GM19463 (cell line): Measurements from ENCODE around the gene TCEA2.

Source experiments
- ATAC-seq: cut with Tn5 transposase; IDR thresholded peaks from one replicate; pipeline ENCODE4 v1.9.1; 2021; ENCODE audit warnings: mild to moderate bottlenecking, moderate library complexity; ENCODE audit not compliant: unreplicated experiment

TCEA2 gene

DNA sequence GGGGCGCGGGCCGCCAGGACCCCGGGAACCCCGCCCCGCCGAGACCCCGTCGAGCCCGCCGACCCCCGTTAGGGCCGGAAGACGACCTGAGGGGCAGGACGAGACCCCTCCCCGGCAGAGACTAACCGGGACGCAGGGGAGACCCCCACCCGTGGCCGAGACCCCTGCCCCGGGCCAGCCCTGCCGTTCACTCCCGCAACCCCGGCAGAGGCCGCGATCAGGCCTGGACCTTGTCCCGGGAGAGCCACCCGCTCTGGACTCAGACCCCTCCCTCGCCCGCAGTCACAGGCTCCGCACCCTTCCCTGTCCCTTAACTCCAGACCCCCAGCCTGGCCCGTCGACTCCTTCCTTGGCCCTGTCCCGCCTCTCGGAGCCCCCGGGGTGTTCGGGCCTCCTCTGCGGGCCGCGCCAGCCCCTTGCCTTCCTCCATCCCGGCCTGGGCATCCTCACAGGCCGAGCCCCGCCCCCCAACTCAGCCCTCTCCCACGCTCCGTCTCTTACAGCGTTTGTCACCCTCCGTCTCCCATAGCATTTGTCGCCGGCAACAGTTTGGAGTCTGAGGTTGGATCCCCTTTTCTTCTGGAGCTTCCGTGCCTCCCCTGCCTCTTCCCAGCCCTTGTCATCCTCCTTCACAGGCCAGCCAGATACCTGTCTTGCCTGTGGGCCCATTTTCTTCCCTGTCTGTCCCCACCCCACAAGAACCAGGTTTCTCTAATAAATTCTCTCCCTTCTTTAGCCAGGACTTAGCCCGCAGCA, 569 bp downstream of the TCEA2 start:
- no peak for ATAC-seq

- ATAC-seq, result no peak
These were observed 1.2 kb downstream of the TCEA2 start for GRCh38 chr20:64064145-64064698.

GRCh38 chr20:64065062-64065973, 2.3 kb downstream of the TCEA2 start:
- no peak for ATAC-seq

DNA sequence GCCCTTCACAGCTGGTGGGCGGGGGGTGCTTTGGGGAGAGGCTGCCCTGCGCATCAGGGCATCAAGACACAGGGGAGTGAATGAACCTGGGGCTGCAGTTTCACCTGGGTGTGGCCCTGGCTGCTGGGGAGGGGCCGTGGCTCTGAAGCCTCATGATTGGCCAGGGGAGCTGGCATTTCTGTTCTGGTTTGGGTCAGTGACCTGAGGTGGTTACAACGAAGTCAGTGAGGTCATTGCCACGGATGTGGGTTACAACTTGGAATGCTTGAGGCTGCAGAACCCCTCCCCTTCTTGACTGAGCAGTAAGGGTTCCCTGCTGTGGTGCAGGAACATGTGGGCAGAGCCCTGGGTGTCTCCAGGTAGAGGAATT, 3.0 kb downstream of the TCEA2 start:
- ATAC-seq, result peak; percentile 47

DNA sequence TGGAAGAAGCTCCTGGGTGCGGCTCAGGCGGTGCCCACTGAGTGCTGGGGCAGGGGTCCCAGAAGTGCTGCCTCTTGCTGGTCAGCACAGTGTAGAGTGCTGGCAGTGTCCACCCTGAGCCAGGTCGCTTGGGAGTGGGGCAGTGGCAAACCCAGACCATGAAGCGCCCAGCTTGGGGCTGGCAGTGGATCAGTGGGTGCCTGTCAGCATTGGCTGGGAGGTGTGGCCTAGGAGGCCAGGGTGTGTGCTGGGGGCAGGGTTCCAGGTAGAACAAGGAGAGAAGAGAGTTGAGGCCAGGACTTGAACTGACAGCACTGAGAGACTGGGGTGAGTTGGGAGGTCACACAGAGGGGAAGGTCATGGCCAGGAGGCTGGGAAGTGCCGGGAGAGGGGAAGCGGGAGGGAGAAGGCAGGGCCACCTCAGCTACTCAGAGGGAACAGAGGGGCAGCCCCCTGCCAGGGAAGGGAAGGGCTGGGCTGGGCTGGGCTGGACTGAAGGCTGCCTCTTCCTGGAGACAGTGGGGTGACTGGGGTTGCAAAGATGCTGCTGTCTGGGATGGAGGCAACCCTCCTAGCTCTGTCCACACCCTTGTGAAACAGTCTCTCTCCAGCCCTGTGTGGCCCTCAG, 4.1 kb downstream of the TCEA2 start:
- no peak for ATAC-seq

GRCh38 chr20:64067733-64068307, 4.8 kb downstream of the TCEA2 start:
- no peak for ATAC-seq

DNA sequence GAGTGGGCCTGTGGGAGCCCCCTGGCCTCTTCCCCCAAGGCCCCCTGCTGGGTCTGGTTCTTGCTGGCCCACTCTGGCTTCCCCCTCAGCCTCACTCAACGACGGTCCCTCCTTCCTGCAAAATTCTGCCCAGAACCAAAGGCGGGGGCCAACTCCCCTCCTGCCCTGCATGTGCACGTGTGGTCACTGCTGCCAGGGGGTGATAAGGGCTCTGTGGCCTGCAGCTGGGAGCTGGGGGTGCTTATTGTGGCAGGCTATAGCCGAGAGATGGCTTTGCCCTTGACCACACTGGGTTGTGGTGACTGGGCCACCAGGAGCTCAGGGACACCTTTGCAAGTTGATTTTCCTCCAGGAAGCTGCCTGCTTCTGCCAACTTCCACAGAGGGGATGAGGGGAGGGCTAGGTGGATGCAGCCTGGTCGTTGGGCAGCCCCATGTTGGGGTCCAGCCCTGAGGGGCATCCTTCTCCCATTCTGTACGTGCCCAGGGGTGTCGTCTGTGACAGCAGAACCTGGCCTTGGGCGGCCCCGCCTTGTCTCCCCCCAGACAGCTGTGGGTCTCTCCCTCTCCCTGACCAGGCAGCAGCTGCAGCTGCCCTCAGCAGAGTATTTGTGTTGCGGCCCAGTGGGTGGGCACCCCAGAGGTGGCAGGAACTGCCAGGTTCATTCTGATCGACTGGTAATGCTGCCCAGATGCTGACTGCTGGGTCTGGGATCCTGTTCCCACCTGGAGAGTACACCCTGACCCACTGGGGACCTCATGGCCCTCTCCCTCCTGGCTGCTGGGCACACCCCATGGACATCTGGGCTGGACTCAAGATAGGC, 5.6 kb downstream of the TCEA2 start:
- ATAC-seq, result no peak

- no peak for ATAC-seq
These were observed 6.2 kb downstream of the TCEA2 start for GRCh38 chr20:64069209-64069613.

DNA sequence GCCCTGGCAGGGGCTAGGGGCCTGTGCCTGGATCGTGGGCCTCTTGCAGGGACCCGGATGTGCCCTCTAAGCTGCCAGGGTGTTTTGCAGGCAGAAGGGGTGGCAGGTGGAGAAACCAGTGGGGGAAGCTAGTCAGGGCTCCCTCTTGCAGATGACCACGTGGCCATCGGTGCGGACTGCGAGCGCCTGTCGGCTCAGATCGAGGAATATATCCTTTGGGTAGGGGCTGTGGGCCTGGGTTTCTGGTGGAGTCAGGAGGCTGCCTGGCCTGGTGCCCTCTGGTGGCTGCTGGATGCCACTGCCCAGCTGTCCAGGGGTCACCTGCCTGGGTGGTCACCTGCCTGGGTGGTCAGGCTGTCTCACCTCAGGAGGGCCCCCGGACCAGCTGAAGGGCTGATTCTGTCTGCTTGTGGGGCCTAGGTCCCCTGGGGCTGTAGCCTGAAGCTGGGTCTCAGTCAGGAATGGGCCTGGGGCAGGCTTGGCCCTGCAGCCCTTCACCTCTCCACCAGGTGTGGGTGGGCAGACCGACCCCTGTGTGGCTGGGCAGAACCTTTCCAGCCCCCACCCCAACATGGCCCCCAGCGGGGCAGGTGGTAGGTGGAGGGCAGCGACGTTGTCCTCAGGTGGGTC, 6.7 kb downstream of the TCEA2 start:
- no peak for ATAC-seq

GRCh38 chr20:64070244-64070993, 7.4 kb downstream of the TCEA2 start:
- no peak for ATAC-seq

GRCh38 chr20:64071341-64072332, 8.6 kb downstream of the TCEA2 start:
- ATAC-seq, result no peak

DNA sequence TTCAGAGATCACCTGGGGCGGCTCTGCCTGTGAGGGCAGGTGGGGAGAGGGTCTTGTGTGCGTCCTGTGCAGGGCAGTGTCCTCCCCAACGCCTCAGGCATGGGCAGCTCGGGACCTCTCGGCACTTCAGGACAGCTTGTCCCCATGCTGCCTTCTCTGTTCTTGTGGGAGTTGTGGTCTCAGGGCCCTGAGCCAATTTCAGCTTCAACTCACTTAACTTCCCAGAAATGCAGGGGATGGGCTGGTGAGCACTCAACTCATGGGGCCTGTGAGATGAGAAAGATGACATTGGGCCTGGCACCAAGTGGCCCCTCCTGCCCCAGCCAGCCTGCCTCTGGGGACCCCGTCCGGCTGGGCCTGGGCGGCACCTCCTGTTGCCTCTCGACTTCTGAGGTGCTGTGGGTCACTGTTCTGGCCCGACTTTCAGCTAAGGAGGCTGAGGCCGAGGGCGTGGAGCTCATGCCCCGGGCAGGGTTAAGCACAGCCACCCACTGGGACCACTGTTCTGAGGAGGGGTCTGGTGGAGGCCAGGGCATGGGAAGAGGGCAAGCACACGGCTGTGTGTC, 9.6 kb downstream of the TCEA2 start:
- no peak for ATAC-seq

- no peak for ATAC-seq
These were observed 10.6 kb downstream of the TCEA2 start for GRCh38 chr20:64073476-64074183.

DNA sequence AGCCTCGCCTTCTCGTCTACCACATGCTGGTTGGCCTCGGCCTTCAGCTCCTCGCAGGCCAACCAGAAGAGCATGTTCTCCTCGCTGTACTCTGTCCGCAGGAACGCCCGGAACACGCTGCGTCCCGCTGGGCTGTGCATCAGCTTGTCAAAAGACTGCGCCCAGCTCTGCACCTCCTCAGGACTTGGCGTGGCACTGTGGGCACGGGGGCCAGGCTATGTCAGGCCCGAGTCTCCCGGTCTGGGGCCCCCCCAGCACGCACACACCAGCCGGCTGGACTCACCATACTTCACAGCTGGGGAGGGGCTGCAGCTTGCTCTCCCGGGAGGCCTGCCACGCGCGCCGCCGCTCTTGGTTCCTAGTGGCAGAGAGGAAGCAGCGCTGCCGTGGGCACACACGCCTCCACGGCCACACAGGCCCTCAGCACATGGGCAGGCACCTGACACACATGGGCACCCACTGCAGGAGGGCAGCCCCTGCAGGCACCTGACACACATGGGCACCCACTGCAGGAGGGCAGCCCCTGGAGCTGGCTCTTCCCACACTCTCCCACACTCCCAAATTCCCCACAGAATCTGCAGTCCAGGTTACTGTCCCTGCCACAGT, 11.3 kb downstream of the TCEA2 start:
- no peak for ATAC-seq

- ATAC-seq, result no peak
These were observed 12.0 kb downstream of the TCEA2 start for GRCh38 chr20:64074963-64075362.

DNA sequence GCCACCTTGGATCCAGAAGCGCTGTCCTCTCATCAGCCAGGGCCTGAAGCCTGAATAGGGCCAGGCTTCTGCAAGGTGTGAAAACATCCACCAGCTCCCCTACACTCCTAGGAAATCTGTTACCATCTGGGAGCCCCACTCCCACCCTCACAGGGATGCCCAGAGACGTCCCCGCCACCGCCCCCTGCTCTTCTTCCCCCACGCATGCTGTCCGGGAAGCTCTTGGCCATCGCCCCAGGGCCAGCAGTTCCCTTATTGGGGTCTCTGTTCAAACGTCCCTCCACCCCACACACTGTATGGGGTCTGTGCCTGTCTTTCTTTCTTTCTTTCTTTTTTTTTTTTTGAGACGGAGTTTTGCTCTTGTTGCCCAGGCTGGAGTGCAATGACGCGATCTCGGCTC, 12.6 kb downstream of the TCEA2 start:
- ATAC-seq, result no peak
